ENCODE data around the gene VSIR. TPM values are rescaled to one million over a fixed set of nuclear protein-coding genes. Genes with fewer than 3 reads are reported as not detected.
A peak's percentile ranks its signal among the peaks of the same experiment; 100 is the strongest.

The VSIR gene
- total and polyA plus RNA-seq, 11 donors = 32.6 to 181 (median 83.2) TPM

DNA sequence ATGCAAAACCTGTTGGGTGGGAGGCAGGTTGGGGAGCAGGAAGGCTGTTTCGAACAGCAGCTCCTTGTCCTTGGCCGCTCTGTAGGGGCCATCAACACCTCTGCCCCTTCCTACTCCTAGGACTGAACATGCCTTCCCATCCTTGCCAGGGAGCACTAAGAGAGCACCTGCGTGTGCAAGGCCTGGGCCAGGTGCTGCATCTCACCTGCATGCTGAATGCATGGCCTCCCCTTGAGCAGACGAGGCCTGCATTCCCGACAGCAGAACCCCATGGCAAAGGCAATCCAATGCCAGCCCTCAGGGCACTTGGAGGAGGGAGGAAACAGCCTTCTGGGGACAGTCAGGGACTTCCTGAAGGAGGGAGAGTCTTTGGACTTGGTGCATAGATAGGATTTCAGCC lies 11.0 kb downstream of the VSIR start:
- 89 to 100% (median 91%) methylated on average over 2 to 5 of the region's 5 CpGs for WGBS, 4 donors
- Histone ChIP-seq H3K27ac (peak overlapping the region in 7 of 12 donors; percentile 0 to 54 (median 32)), H3K9me3 (no peaks in the 10 kb centered on the region), H3K27me3 (no peaks in the 10 kb centered on the region), H3K4me3 (no peak overlapping the region), H3K4me1 (peaks cover 15 to 93% (median 73%) of the 10 kb centered on the region in 12 donors), H3K36me3 (peaks cover 0 to 80% (median 44%) of the 10 kb centered on the region in 9 donors)
- no peak for ATAC-seq
- intact Hi-C loops (cut with DNase I) = loop anchor here in 1 of 10 donors (10.0 kb wide), 1 partner anchor 482 kb away; no protein-coding TSS in a partner anchor
- TF ChIP-seq POLR2A (IDR thresholded peaks at IDR 0.05) = no peak
- TF ChIP-seq, protein P1, sequence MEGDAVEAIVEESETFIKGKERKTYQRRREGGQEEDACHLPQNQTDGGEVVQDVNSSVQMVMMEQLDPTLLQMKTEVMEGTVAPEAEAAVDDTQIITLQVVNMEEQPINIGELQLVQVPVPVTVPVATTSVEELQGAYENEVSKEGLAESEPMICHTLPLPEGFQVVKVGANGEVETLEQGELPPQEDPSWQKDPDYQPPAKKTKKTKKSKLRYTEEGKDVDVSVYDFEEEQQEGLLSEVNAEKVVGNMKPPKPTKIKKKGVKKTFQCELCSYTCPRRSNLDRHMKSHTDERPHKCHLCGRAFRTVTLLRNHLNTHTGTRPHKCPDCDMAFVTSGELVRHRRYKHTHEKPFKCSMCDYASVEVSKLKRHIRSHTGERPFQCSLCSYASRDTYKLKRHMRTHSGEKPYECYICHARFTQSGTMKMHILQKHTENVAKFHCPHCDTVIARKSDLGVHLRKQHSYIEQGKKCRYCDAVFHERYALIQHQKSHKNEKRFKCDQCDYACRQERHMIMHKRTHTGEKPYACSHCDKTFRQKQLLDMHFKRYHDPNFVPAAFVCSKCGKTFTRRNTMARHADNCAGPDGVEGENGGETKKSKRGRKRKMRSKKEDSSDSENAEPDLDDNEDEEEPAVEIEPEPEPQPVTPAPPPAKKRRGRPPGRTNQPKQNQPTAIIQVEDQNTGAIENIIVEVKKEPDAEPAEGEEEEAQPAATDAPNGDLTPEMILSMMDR (IDR thresholded peaks at IDR 0.05) = no peak
- peak in 2 of 5 donors; percentile 21 to 49 for DNase-seq

DNA sequence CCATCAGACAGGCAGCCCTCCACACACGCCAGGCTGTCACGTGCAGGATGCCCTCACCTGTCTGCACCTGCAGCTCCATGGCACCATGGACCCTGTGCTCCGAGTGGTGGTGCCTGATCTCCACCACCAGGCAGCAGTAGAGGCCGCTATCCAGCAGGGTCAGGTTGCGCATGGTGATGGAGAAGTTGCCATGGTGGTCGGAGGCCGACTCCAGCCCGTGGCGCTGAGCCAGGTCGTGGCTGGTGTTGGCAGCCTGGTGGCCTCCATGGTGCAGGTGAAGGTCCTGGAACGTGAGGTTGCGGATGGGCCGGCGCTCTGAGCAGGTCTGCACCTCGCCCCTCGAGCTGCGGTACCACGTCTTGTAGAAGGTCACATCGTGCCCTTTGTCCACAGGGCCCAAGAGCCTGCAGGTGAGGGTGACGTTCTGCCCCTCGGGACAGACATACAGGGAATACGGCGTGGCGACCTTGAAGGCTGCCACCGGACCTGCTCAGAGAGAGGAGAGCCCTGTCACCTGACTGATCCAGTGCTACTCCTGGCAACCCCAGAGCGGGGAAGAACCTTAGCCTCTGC lies 11.7 kb downstream of the VSIR start:
- peaks cover 0 to 76% (median 49%) of the 10 kb centered on the region in 9 donors for H3K36me3 ChIP-seq
- TF ChIP-seq POLR2A (IDR thresholded peaks at IDR 0.05) = no peak
- TF ChIP-seq, protein P1 (IDR thresholded peaks at IDR 0.05) = peak in 3 of 12 donors; percentile 13 to 22 (median 15)
- DNase-seq (peak in 2 of 5 donors; percentile 67 to 68), ATAC-seq (peak in 1 of 4 donors; percentile 54)
- H3K4me1 ChIP-seq = peaks cover 11 to 93% (median 70%) of the 10 kb centered on the region in 12 donors
- H3K27me3 ChIP-seq = no peaks in the 10 kb centered on the region
- intact Hi-C loops (cut with DNase I) = loop anchor here in 1 of 10 donors (10.0 kb wide), 1 partner anchor 483 kb away; no protein-coding TSS in a partner anchor
- H3K9me3 ChIP-seq = no peaks in the 10 kb centered on the region
- H3K4me3 ChIP-seq = peak overlapping the region in 1 of 12 donors; percentile 23
- H3K27ac ChIP-seq = peak overlapping the region in 6 of 12 donors; percentile 0 to 54 (median 32)
- 77 to 89% (median 85%) methylated on average over 19 to 26 of the region's 26 CpGs for WGBS, 4 donors

DNA sequence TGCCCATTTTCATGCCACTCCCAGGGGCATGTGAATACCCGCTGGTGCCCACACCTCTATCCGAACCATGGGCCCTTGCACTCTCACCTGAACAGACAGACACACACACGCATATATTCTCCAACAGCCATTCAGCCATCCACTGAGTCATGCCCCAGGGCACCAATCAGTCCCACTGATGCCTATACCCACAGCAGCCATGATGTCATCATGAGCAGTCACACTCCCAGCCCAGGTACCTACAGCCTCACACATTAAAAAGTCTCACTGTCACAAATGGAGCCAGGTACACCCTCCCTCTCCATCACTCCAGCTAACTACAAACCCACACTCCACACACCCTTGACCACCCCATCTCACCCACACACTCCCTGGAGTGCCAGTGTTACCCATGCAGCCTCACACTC lies 12.2 kb downstream of the VSIR start:
- Histone ChIP-seq H3K9me3 (no peaks in the 10 kb centered on the region), H3K27ac (peak overlapping the region in 3 of 12 donors; percentile 10 to 33 (median 25)), H3K36me3 (peaks cover 0 to 76% (median 49%) of the 10 kb centered on the region in 9 donors), H3K4me3 (peak overlapping the region in 1 of 12 donors; percentile 23), H3K4me1 (peaks cover 10 to 93% (median 68%) of the 10 kb centered on the region in 12 donors), H3K27me3 (no peaks in the 10 kb centered on the region)
- ATAC-seq (no peak), DNase-seq (peak in 1 of 5 donors; percentile 20)
- 88 to 95% (median 92%) methylated on average over 1 to 3 of the region's 3 CpGs for WGBS, 4 donors
- no peak for TF ChIP-seq POLR2A (IDR thresholded peaks at IDR 0.05)
- TF ChIP-seq, protein P1 (IDR thresholded peaks at IDR 0.05) = no peak
- intact Hi-C loops (cut with DNase I) = loop anchor here in 1 of 10 donors (10.0 kb wide), 1 partner anchor 484 kb away; no protein-coding TSS in a partner anchor

DNA sequence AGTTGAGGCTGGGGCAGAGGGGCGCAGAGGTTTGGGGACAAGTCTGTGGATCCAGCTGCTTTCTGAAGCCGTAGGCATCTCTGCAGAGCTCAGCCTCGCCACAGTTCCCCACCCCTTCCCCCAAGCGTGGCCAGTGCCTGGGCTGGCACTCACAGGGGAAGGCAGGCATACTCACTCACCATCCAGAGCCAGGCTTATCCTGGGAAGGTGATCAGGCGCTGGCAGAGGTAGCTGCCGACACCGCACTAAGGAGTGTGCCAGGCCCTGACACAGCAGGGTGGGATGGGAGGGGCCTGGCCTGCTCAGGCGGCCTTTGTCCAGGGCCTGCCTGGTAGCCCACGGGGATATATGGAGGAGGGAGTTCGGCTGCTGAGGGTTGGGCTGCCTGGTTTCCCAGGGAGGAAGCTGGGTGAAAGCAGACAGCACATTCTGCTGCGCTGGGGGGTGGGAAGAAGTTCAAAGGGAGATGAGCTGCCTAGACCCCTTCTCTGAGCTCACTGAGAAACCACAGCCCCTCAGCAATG lies 15.9 kb downstream of the VSIR start:
- peak; percentile 18 to 74 (median 69) for ATAC-seq
- DNase-seq = peak in 3 of 5 donors; percentile 62 to 74 (median 68)
- Histone ChIP-seq H3K27me3 (no peaks in the 10 kb centered on the region), H3K4me3 (peak overlapping the region in 1 of 12 donors; percentile 1), H3K27ac (peak overlapping the region; percentile 10 to 96 (median 44)), H3K36me3 (peaks cover 0 to 89% (median 64%) of the 10 kb centered on the region in 9 donors), H3K9me3 (no peaks in the 10 kb centered on the region), H3K4me1 (peaks cover 0 to 93% (median 46%) of the 10 kb centered on the region in 12 donors)
- TF ChIP-seq, protein P1 (IDR thresholded peaks at IDR 0.05) = no peak
- no peak for TF ChIP-seq POLR2A (IDR thresholded peaks at IDR 0.05)
- intact Hi-C loops (cut with DNase I) = no loop called here
- WGBS, 4 donors = 38 to 56% (median 47%) methylated on average over 7 to 11 of the region's 11 CpGs

Measured in heart left ventricle (tissue), 16 donors.